ENCODE data around the gene TMEM222.
A peak's percentile ranks its signal among the peaks of the same experiment; 100 is the strongest.

The TMEM222 gene

DNA sequence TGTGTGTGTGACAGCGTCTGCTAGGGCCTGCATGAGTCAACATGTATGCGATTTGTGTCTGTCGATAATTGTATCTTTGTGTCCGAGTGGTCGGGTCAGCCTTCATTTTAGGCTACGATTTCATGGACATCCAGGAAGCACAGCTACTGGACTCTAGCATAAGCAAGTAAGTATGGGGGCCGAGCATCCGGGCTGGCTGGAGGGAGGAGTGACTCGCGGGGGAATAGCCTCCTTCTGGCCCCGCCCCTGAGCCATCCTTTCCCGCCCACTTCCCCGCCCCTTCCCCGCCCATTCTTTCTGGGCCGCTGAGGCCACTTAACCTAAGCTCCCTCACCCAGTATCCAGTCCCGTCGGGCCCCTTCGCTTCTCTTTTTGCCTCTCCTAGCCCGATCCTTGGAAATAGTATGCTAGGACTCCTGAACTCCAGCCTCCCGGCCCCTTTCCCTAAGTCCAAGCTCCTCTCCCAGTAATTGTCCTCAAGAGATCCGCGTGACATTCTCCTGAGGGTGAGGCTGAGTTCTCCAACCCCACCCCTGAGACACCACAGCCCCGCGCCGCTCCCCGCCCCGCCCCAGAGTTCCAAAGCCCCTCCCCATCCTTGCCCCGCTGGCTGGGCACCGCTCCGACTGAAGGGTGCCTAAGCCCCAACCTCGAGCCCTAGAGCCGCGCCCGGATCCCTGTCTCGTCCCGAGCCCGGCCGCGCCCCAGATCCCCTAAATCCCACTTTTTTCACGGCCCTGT lies 43.6 kb downstream of the TMEM222 start:
- peaks cover 17 to 25% of the 10 kb centered on the region in 2 donors for H3K4me1 ChIP-seq (ENCODE audit: control insufficient read depth in 1 of 2, insufficient read depth in 2 of 2, low read length in 2 of 2)
- peak overlapping the region; percentile 64 to 70 for H3K9ac ChIP-seq (ENCODE audit: low read depth in 1 of 2, low read length in 2 of 2)
- H3K36me3 ChIP-seq (ENCODE audit: control insufficient read depth in 1 of 2, insufficient read depth in 2 of 2, low read length in 2 of 2): peaks cover 0 to 14% of the 10 kb centered on the region in 2 donors
- peak overlapping the region; percentile 69 to 71 for H3K4me3 ChIP-seq (ENCODE audit: low read depth in 1 of 2, low read length in 2 of 2)
- H3K9me3 ChIP-seq (ENCODE audit: control insufficient read depth in 1 of 2, low read length in 2 of 2): no peaks in the 10 kb centered on the region
- H3K27me3 ChIP-seq (ENCODE audit: control insufficient read depth in 1 of 2, insufficient read depth in 2 of 2, low read length in 2 of 2): no peaks in the 10 kb centered on the region
- peak overlapping the region; percentile 71 for H3K27ac ChIP-seq (ENCODE audit: low read depth, low read length)

DNA sequence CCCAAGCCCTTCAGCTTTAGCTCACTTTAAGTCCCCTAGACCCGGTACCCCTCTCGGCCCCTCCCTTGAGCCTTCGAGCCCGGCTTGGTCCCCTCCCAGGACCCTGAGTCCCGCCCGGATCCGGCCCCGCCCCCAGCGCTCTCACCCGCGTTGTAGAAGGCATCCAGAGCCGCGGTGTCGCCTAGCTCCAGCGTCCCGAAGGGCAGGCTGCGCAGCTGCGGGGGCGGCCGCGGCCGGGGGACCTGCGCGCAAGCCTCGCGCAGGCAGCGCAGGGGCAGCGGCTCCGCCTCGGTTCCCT lies 44.1 kb downstream of the TMEM222 start:
- no peaks in the 10 kb centered on the region for H3K27me3 ChIP-seq (ENCODE audit: control insufficient read depth in 1 of 2, insufficient read depth in 2 of 2, low read length in 2 of 2)
- H3K9ac ChIP-seq (ENCODE audit: low read depth in 1 of 2, low read length in 2 of 2): peak overlapping the region; percentile 64 to 70
- H3K4me3 ChIP-seq (ENCODE audit: low read depth in 1 of 2, low read length in 2 of 2): peak overlapping the region; percentile 69 to 71
- peaks cover 17 to 25% of the 10 kb centered on the region in 2 donors for H3K4me1 ChIP-seq (ENCODE audit: control insufficient read depth in 1 of 2, insufficient read depth in 2 of 2, low read length in 2 of 2)
- peaks cover 0 to 14% of the 10 kb centered on the region in 2 donors for H3K36me3 ChIP-seq (ENCODE audit: control insufficient read depth in 1 of 2, insufficient read depth in 2 of 2, low read length in 2 of 2)
- no peaks in the 10 kb centered on the region for H3K9me3 ChIP-seq (ENCODE audit: control insufficient read depth in 1 of 2, low read length in 2 of 2)
- H3K27ac ChIP-seq (ENCODE audit: low read depth, low read length): peak overlapping the region; percentile 71

DNA sequence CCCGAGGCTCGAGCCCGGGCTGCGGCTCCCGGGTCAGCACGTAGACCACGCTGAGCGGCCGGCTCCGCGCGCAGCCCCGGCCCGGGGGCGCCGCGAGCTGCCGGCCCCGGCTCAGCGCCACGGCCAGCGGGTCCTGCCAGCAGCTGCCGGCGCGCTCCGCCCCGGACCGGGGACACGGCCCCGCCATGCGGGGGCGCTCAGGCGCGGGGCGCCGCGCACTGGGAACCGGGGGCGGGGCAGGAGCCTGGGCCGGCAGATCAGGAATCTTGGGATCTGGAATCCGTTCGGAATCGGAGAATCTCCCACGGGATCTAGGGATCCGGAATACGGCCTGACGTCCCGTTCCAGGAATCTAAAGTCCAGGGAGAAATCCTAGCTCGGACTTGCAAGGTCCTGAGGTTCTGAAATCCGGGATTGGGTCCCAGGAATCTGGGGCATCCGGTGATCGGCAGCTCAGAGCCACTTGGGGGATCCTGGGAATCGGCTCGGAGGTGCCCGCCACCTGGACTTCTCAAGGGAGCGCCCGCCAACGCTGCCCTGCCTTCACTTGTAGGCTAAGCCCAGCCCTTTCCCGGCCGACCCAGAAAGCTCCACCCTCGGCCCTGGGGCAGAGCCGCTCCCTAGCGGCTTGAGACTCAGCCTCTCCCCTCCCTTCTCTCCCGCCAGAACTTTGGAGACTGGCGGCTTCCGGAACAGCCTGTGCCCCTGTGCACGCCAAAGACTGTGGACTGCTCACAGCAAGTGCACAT lies 44.6 kb downstream of the TMEM222 start, which contains the start of gene MAP3K6:
Gene MAP3K6, minus strand, starts transcription at position 551 of the 749 bp plus-strand sequence. Its CDS starts 364 bp downstream, at position 187.
- H3K27me3 ChIP-seq (ENCODE audit: control insufficient read depth in 1 of 2, insufficient read depth in 2 of 2, low read length in 2 of 2): no peaks in the 10 kb centered on the region
- peaks cover 17 to 25% of the 10 kb centered on the region in 2 donors for H3K4me1 ChIP-seq (ENCODE audit: control insufficient read depth in 1 of 2, insufficient read depth in 2 of 2, low read length in 2 of 2)
- no peaks in the 10 kb centered on the region for H3K9me3 ChIP-seq (ENCODE audit: control insufficient read depth in 1 of 2, low read length in 2 of 2)
- H3K4me3 ChIP-seq (ENCODE audit: low read depth in 1 of 2, low read length in 2 of 2): peak within 1 kb of the TSS; percentile 71 to 75
- H3K36me3 ChIP-seq (ENCODE audit: control insufficient read depth in 1 of 2, insufficient read depth in 2 of 2, low read length in 2 of 2): peaks cover 0 to 9% of the 10 kb centered on the region in 2 donors
- peak within 1 kb of the TSS; percentile 64 to 71 for H3K9ac ChIP-seq (ENCODE audit: low read depth in 1 of 2, low read length in 2 of 2)
- H3K27ac ChIP-seq (ENCODE audit: low read depth, low read length): peak within 1 kb of the TSS; percentile 89

DNA sequence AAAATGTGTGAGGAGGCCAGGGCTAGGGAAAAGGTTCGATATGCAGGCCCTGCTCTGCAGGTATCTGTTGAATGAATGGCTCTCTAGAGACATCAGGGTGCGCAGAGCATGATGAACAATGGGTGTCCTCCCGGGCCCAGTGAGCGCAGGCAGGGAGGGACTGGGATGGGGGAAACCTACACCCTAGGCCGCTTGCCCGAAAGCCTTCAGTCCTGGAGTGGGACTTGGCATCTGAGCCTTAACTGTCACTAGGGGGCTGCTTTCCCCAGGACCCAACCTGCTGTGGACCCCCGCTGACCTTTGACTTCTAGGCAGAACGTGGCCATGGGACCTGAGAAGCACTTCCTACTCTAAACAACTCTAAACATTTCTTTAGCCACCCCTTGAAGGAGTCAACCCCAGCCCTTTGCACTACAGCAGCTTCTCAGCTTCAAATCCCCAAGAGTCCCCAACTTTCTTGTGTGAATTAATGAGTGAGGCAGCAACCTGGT lies 45.2 kb downstream of the TMEM222 start:
- Histone ChIP-seq H3K9me3 (ENCODE audit: control insufficient read depth in 1 of 2, low read length in 2 of 2) (no peaks in the 10 kb centered on the region), H3K27ac (ENCODE audit: low read depth, low read length) (peak overlapping the region; percentile 89), H3K4me1 (ENCODE audit: control insufficient read depth in 1 of 2, insufficient read depth in 2 of 2, low read length in 2 of 2) (peaks cover 17 to 25% of the 10 kb centered on the region in 2 donors), H3K27me3 (ENCODE audit: control insufficient read depth in 1 of 2, insufficient read depth in 2 of 2, low read length in 2 of 2) (no peaks in the 10 kb centered on the region), H3K4me3 (ENCODE audit: low read depth in 1 of 2, low read length in 2 of 2) (peak overlapping the region; percentile 67 to 75), H3K9ac (ENCODE audit: low read depth in 1 of 2, low read length in 2 of 2) (peak overlapping the region; percentile 58 to 71), H3K36me3 (ENCODE audit: control insufficient read depth in 1 of 2, insufficient read depth in 2 of 2, low read length in 2 of 2) (peaks cover 0 to 5% of the 10 kb centered on the region in 2 donors)

DNA sequence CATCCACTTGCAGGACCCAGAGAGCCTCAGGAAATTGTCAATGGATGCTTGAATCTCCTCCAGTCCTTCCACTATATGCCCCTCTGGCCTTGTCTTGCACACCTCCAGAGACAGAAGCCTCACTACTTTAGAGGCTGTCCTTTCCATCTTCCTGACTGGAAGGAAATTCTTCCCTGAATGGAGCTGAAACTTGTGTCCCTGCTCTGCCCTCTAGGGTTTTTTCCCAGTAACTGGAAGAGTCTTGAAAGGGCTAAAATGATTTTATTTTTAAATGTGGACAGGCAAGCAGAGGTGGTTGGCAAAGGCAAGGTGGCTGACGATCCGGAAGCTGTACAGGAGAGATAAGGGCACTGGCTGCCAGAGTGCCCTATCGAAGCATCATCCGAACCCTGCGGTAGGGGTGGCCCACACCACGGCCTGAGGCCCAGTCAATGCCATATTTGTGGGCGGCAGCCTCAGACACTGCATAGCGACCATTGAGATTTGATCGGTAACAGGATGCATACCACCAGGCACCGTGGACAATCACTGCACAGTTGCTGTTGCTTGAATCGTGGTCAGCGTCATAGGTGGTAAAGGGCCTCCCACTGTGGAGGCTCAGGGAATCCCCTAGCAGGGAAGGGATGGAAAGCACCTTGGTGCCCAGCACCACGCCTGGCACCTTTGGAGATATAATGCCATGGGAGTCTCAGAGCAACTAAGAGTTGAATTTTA lies 47.1 kb downstream of the TMEM222 start:
- no peak overlapping the region for H3K9ac ChIP-seq (ENCODE audit: low read depth in 1 of 2, low read length in 2 of 2)
- H3K27ac ChIP-seq (ENCODE audit: low read depth, low read length): no peak overlapping the region
- no peaks in the 10 kb centered on the region for H3K9me3 ChIP-seq (ENCODE audit: control insufficient read depth in 1 of 2, low read length in 2 of 2)
- H3K4me1 ChIP-seq (ENCODE audit: control insufficient read depth in 1 of 2, insufficient read depth in 2 of 2, low read length in 2 of 2): peaks cover 17 to 25% of the 10 kb centered on the region in 2 donors
- no peak overlapping the region for H3K4me3 ChIP-seq (ENCODE audit: low read depth in 1 of 2, low read length in 2 of 2)
- no peaks in the 10 kb centered on the region for H3K36me3 ChIP-seq (ENCODE audit: control insufficient read depth in 1 of 2, insufficient read depth in 2 of 2, low read length in 2 of 2)
- H3K27me3 ChIP-seq (ENCODE audit: control insufficient read depth in 1 of 2, insufficient read depth in 2 of 2, low read length in 2 of 2): no peaks in the 10 kb centered on the region

DNA sequence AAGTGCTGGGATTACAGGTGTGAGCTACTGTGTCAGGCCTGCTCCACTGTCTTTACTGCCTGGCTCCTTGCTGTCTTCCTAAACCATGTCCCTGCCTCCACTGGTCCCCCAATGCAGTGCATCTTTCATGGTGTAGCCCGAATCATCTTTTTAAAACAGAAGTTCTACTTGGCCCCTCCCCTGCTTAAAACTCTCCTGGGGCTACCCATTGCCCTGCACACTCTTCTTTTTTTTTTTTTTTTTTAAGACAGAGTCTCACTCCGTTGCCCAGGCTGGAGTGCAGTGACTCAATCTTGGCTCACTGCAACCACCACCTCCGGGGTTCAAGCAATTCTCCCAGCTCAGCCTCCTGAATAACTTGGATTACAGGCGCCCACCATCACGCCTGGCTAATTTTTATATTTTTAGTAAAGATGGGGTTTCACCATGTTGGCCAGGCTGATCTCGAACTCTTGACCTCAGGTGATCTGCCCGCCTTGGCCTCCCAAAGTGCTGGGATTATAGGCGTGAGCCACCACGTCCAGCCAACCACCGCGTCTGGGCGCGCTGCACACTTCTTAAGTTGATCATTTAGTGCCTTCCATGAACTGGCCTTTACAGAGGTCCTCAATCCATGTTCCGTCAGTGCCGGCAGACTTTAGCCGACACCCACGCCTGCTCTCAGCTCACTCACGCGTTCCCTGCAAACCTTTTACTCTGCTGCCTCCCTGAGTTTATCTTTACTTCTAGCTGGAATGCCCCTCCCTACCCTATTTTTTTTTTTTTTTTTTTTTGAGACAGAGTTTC lies 50.3 kb downstream of the TMEM222 start:
- no peak overlapping the region for H3K27ac ChIP-seq (ENCODE audit: low read depth, low read length)
- no peaks in the 10 kb centered on the region for H3K9me3 ChIP-seq (ENCODE audit: control insufficient read depth in 1 of 2, low read length in 2 of 2)
- H3K9ac ChIP-seq (ENCODE audit: low read depth in 1 of 2, low read length in 2 of 2): no peak overlapping the region
- peaks cover 4 to 10% of the 10 kb centered on the region in 2 donors for H3K4me1 ChIP-seq (ENCODE audit: control insufficient read depth in 1 of 2, insufficient read depth in 2 of 2, low read length in 2 of 2)
- H3K36me3 ChIP-seq (ENCODE audit: control insufficient read depth in 1 of 2, insufficient read depth in 2 of 2, low read length in 2 of 2): no peaks in the 10 kb centered on the region
- H3K27me3 ChIP-seq (ENCODE audit: control insufficient read depth in 1 of 2, insufficient read depth in 2 of 2, low read length in 2 of 2): peaks cover 0 to 4% of the 10 kb centered on the region in 2 donors
- H3K4me3 ChIP-seq (ENCODE audit: low read depth in 1 of 2, low read length in 2 of 2): no peak overlapping the region

DNA sequence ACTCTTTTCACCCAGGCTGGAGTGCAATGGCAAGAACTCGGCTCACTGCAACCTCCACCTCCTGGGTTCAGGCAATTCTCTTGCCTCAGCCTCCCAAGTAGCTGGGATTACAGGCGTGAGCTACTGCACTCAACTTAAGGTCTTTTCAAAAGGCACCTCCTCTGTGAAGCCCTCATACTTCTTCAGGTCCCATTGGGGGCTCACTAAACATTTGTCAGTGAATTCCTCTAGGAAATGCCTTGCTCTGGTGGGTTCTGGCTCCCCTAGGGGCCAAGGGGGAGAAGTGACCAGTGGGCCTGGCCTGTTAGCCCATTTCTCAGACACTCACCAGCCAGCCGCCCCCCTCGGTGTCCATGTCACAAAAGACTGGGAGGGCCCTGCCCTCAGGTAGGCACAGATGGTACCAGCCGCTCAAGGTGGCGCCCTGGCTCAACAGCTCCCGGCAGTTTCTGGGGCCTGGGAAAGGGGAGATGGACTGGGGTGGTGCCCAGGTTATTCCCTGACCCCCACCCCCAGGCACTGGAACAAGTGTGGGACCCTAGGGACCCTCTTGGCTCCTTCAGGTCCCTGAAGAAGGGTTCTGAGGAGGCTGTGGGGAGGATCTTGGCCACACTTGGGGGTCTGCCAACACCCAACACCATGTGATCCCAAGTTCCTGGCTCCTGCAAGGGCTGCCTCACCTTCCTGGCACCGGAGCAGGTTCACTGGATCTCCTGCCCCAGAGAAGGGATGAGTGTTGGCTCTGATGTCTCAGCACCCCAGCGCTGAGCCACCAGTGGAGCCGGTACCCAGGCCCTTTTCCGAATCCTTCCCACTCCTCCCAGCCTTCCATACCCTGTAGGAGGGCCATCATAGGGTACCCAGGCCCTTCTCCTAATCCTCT lies 51.1 kb downstream of the TMEM222 start:
- Histone ChIP-seq H3K36me3 (ENCODE audit: control insufficient read depth in 1 of 2, insufficient read depth in 2 of 2, low read length in 2 of 2) (no peaks in the 10 kb centered on the region), H3K27me3 (ENCODE audit: control insufficient read depth in 1 of 2, insufficient read depth in 2 of 2, low read length in 2 of 2) (peaks cover 0 to 4% of the 10 kb centered on the region in 2 donors), H3K4me1 (ENCODE audit: control insufficient read depth in 1 of 2, insufficient read depth in 2 of 2, low read length in 2 of 2) (peaks cover 0 to 4% of the 10 kb centered on the region in 2 donors), H3K9me3 (ENCODE audit: control insufficient read depth in 1 of 2, low read length in 2 of 2) (no peaks in the 10 kb centered on the region), H3K4me3 (ENCODE audit: low read depth in 1 of 2, low read length in 2 of 2) (no peak overlapping the region), H3K27ac (ENCODE audit: low read depth, low read length) (no peak overlapping the region), H3K9ac (ENCODE audit: low read depth in 1 of 2, low read length in 2 of 2) (no peak overlapping the region)

DNA sequence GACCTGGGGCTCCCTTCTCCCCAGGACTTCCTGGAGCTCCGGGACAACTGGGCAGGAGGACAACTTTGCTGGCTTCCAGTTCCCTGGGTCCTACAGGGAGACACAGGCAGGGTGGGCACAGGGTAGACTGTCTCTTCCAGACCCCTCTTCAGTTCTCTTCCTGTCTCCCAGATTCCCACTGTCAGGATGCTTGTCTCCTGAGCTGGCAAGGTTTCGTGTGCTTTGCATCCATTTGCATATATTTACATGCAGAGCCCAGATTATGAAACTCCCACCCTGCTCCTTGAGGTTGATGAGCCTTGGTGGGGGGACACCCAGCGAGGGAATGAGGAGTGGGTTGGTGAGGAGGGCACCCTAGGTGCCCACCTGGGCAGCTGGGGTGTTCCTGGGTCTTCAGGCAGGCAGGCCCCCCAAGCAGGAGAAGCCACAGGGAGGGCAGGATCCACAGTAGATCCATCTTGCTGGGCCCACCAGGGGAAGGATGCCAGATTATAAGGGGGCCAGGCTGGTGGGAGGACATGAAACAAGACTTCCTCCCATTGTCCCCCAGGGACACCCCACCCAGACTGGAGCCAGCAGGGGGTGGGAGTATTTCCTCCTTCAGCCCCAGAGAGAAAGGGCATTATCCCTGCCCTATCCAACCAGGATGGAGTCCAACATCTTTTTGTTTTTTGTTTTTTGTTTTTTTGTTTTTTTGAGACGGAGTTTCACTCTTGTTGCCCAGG lies 52.6 kb downstream of the TMEM222 start, which contains the start of gene FCN3:
Gene FCN3, minus strand, starts transcription at position 463 of the 725 bp plus-strand sequence. Its CDS starts 6 bp downstream, at position 457.
- Histone ChIP-seq H3K9ac (ENCODE audit: low read depth in 1 of 2, low read length in 2 of 2) (no peak within 1 kb of the TSS), H3K9me3 (ENCODE audit: control insufficient read depth in 1 of 2, low read length in 2 of 2) (no peaks in the 10 kb centered on the region), H3K4me1 (ENCODE audit: control insufficient read depth in 1 of 2, insufficient read depth in 2 of 2, low read length in 2 of 2) (no peaks in the 10 kb centered on the region), H3K36me3 (ENCODE audit: control insufficient read depth in 1 of 2, insufficient read depth in 2 of 2, low read length in 2 of 2) (no peaks in the 10 kb centered on the region), H3K27ac (ENCODE audit: low read depth, low read length) (no peak within 1 kb of the TSS), H3K27me3 (ENCODE audit: control insufficient read depth in 1 of 2, insufficient read depth in 2 of 2, low read length in 2 of 2) (peaks cover 0 to 4% of the 10 kb centered on the region in 2 donors), H3K4me3 (ENCODE audit: low read depth in 1 of 2, low read length in 2 of 2) (no peak within 1 kb of the TSS)
